ENCODE results near the gene HIGD1C.

HIGD1C gene

DNA sequence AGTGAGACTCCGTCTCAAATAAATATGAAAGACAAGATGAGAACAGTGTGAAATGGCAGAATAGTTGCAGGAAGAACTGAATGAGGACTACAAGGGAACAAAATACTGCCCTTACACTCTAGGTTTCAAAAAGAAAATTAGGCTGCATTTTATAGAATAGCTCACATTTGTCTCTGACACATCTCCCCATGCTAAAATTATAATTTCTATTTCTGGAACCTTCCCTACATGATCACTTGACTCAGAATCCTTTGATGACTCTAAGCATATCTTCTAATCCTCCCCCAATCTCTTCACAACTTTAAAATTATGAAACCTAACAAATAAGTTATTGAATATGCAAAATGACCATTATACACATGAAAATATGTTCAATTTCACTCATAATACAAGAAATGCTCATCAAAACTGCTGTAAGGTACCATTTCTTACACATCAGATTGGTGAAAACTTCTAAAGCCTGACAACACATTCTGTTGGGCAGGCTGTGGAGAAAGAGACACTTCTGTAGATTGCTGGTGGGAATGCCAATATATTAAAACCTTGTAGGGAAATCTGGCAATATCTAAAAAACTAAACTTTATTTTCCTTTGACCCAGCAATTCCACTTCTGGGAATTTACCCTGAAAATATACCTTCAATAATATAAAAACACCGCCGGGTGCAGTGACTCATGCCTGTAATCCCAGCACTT lies 4.3 kb upstream of the HIGD1C start:
- TF ChIP-seq ZNF214 (tag by site-specific recombination; IDR thresholded peaks at IDR 0.05; ENCODE audit: borderline replicate concordance) (no peak), ZNF112 (tag by site-specific recombination; IDR thresholded peaks at IDR 0.05) (no peak), SP7 (tag by site-specific recombination; IDR thresholded peaks at IDR 0.05) (no peak), ZNF341 (tag by site-specific recombination; IDR thresholded peaks at IDR 0.05; ENCODE audit: low read depth) (no peak), KLF7 (tag by site-specific recombination; IDR thresholded peaks at IDR 0.05; ENCODE audit: borderline replicate concordance) (no peak)
- Histone ChIP-seq H3K9me3 (ENCODE audit: control insufficient read depth, insufficient read depth, low read depth, low read length) (no peaks in the 10 kb centered on the region), H3K4me3 (ENCODE audit: low read depth, low read length) (no peak overlapping the region), H3K4me1 (ENCODE audit: control insufficient read depth, insufficient read depth, low read length) (no peaks in the 10 kb centered on the region), H3K36me3 (ENCODE audit: control insufficient read depth in 2 of 2, insufficient read depth in 1 of 2, low read length in 2 of 2) (no peaks in the 10 kb centered on the region), H3K27ac (ENCODE audit: extremely low read depth, low read depth, low read length) (no peak overlapping the region)
- ChIA-PET POLR2A (no interaction called here), CTCF (no interaction called here)

DNA sequence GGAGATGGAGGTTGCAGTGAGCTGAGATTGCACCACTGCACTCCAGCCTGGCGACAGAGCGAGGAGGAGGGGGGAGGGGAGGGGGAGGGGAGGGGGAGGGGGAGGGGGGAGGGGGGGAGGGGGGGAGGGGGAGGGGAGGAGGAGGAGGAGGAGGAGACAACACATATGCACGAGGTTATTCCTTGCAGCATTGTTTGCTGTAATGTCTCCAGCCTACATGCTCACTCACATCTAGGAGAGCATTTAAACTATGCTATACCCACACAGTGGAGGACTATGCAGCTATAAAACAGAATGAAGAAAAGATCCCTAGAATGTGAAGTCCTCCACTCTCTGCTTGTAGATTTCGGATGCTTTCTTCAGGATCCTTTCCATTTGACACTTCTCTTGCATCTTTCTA lies 3.5 kb upstream of the HIGD1C start:
- Histone ChIP-seq H3K36me3 (ENCODE audit: control insufficient read depth in 2 of 2, insufficient read depth in 1 of 2, low read length in 2 of 2) (no peaks in the 10 kb centered on the region), H3K4me1 (ENCODE audit: control insufficient read depth, insufficient read depth, low read length) (no peaks in the 10 kb centered on the region), H3K9me3 (ENCODE audit: control insufficient read depth, insufficient read depth, low read depth, low read length) (no peaks in the 10 kb centered on the region), H3K4me3 (ENCODE audit: low read depth, low read length) (no peak overlapping the region), H3K27ac (ENCODE audit: extremely low read depth, low read depth, low read length) (no peak overlapping the region)
- TF ChIP-seq, protein P1, sequence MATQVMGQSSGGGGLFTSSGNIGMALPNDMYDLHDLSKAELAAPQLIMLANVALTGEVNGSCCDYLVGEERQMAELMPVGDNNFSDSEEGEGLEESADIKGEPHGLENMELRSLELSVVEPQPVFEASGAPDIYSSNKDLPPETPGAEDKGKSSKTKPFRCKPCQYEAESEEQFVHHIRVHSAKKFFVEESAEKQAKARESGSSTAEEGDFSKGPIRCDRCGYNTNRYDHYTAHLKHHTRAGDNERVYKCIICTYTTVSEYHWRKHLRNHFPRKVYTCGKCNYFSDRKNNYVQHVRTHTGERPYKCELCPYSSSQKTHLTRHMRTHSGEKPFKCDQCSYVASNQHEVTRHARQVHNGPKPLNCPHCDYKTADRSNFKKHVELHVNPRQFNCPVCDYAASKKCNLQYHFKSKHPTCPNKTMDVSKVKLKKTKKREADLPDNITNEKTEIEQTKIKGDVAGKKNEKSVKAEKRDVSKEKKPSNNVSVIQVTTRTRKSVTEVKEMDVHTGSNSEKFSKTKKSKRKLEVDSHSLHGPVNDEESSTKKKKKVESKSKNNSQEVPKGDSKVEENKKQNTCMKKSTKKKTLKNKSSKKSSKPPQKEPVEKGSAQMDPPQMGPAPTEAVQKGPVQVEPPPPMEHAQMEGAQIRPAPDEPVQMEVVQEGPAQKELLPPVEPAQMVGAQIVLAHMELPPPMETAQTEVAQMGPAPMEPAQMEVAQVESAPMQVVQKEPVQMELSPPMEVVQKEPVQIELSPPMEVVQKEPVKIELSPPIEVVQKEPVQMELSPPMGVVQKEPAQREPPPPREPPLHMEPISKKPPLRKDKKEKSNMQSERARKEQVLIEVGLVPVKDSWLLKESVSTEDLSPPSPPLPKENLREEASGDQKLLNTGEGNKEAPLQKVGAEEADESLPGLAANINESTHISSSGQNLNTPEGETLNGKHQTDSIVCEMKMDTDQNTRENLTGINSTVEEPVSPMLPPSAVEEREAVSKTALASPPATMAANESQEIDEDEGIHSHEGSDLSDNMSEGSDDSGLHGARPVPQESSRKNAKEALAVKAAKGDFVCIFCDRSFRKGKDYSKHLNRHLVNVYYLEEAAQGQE (tag by site-specific recombination; IDR thresholded peaks at IDR 0.05) = no peak
- no peak for TF ChIP-seq ZNF132 (tag by site-specific recombination; IDR thresholded peaks at IDR 0.05; ENCODE audit: borderline replicate concordance)
- no peak for TF ChIP-seq KLF16 (tag by site-specific recombination; IDR thresholded peaks at IDR 0.05)
- TF ChIP-seq ZEB2 (tag by site-specific recombination; IDR thresholded peaks at IDR 0.05) = no peak
- TF ChIP-seq ZNF155 (tag by site-specific recombination; IDR thresholded peaks at IDR 0.05) = no peak
- TF ChIP-seq, protein P2, sequence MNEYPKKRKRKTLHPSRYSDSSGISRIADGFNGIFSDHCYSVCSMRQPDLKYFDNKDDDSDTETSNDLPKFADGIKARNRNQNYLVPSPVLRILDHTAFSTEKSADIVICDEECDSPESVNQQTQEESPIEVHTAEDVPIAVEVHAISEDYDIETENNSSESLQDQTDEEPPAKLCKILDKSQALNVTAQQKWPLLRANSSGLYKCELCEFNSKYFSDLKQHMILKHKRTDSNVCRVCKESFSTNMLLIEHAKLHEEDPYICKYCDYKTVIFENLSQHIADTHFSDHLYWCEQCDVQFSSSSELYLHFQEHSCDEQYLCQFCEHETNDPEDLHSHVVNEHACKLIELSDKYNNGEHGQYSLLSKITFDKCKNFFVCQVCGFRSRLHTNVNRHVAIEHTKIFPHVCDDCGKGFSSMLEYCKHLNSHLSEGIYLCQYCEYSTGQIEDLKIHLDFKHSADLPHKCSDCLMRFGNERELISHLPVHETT (tag by site-specific recombination; IDR thresholded peaks at IDR 0.05) = no peak
- no peak for TF ChIP-seq ZNF133 (tag by site-specific recombination; IDR thresholded peaks at IDR 0.05)
- TF ChIP-seq PRDM10 (tag by site-specific recombination; IDR thresholded peaks at IDR 0.05) = no peak
- no peak for TF ChIP-seq KLF8 (tag by site-specific recombination; IDR thresholded peaks at IDR 0.05)
- no peak for TF ChIP-seq ZNF221 (tag by site-specific recombination; IDR thresholded peaks at IDR 0.05; ENCODE audit: borderline replicate concordance)
- CTCF ChIA-PET = interaction anchor here (1.1 kb wide), 1 partner anchor 123 kb away, joined by 3 read pairs; no protein-coding TSS in a partner anchor
- POLR2A ChIA-PET = no interaction called here
